Endothelial cell of umbilical vein (primary cell): ENCODE results near the gene PUM2. TPM values are rescaled to one million over a fixed set of nuclear protein-coding genes. Genes with fewer than 3 reads are reported as not detected.

Experiments used
- BruUV-seq: library from RNA; stranded (reverse); fragments of 400-500 nt; replicated peaks from 2 replicates; lab custom pipeline; 2021; lab: Mats Ljungman, UMichigan
- CTCF ChIA-PET: fragments of 300-600, 350-600 bp; sonication (Branson Sonifier 250); formaldehyde crosslinking; loops from one replicate; lab custom pipeline; 2021; ENCODE audit warnings: antibody characterized with exemption, inconsistent platforms; lab: Charles Lee
- POLR2A ChIA-PET: fragments of 300-600, 350-600 bp; sonication (Branson Sonifier 250); formaldehyde crosslinking; loops from one replicate; lab custom pipeline; 2021; ENCODE audit warnings: antibody characterized with exemption, inconsistent platforms; lab: Charles Lee
- DNase-seq: peaks from one replicate; pipeline ENCODE4 v3.0.0-alpha.2; 2011; ENCODE audit warnings: low read depth, low spot score
- FAIRE-seq: peaks from 2 replicates; lab custom pipeline; 2011; peaks lifted over from hg19 to GRCh38; lab: Jason Lieb, UNC
- H2AFZ ChIP-seq: 2 replicates; pipeline ENCODE4 v1.6.0; 2012; ENCODE audit warnings: low read depth, low read length, control low read depth, inconsistent platforms
- H3K27ac ChIP-seq: 2 replicates; pipeline ENCODE4 v1.5.1; 2011; ENCODE audit warnings: low read depth, mild to moderate bottlenecking, control low read depth, low read length, moderate library complexity; ENCODE audit not compliant: insufficient read depth
- H3K27me3 ChIP-seq, 2 experiments: 2 replicates each; pipeline versions ENCODE4 v1.6.0 to v1.6.1; 2011; ENCODE audit warnings: low read length in 2 of 2, mixed read lengths in 1 of 2; ENCODE audit not compliant: control insufficient read depth in 2 of 2, insufficient read depth in 2 of 2
- H3K36me3 ChIP-seq, 2 experiments: 2 replicates in 1 of 2; 3 replicates in 1 of 2; pipeline ENCODE4 v1.5.1; 2011; ENCODE audit warnings: low read length in 2 of 2, mild to moderate bottlenecking in 1 of 2, moderate library complexity in 1 of 2; ENCODE audit not compliant: control insufficient read depth in 2 of 2, insufficient read depth in 2 of 2; ENCODE audit errors: extremely low read depth in 1 of 2
- H3K4me1 ChIP-seq: 3 replicates; pipeline ENCODE4 v1.5.1; 2011; ENCODE audit warnings: mild to moderate bottlenecking, low read length; ENCODE audit not compliant: control insufficient read depth, insufficient read depth; ENCODE audit errors: extremely low read depth
- H3K4me2 ChIP-seq: 2 replicates; pipeline ENCODE4 v1.6.1; 2011; ENCODE audit warnings: low read length, control low read depth, mixed read lengths; ENCODE audit not compliant: insufficient read depth
- H3K4me3 ChIP-seq, 3 experiments: fragments of 200-600 bp in 1 of 3; sonication (generic), shearing (Covaris generic) in 1 of 3; replicated peaks in 1 of 3; 2 replicates each; pipeline ENCODE4 v1.5.1; 2011 to 2016; ENCODE audit warnings: control low read depth in 3 of 3, low read length in 3 of 3, mild to moderate bottlenecking in 2 of 3, inconsistent platforms in 1 of 3, low read depth in 1 of 3, moderate library complexity in 1 of 3; ENCODE audit not compliant: insufficient read depth in 1 of 3
- H3K79me2 ChIP-seq: 2 replicates; pipeline ENCODE4 v1.6.0; 2012; ENCODE audit warnings: low read length, inconsistent platforms; ENCODE audit not compliant: control insufficient read depth, insufficient read depth
- H3K9ac ChIP-seq: replicated peaks from 2 replicates; pipeline ENCODE3; 2011; ENCODE audit warnings: low read length, control low read depth; ENCODE audit not compliant: insufficient read depth; ENCODE audit errors: extremely low read depth
- H3K9me1 ChIP-seq: replicated peaks from 3 replicates; pipeline ENCODE4 v1.6.0; 2011; ENCODE audit warnings: mild to moderate bottlenecking, low read length; ENCODE audit not compliant: control insufficient read depth, insufficient read depth; ENCODE audit errors: extremely low read depth
- H3K9me3 ChIP-seq: replicated peaks from 2 replicates; pipeline ENCODE4 v1.5.1; 2012; ENCODE audit warnings: low read length, inconsistent platforms; ENCODE audit not compliant: control insufficient read depth, insufficient read depth
- H4K20me1 ChIP-seq: replicated peaks from 2 replicates; pipeline ENCODE3; 2011; ENCODE audit warnings: mild to moderate bottlenecking, low read length; ENCODE audit not compliant: control insufficient read depth, insufficient read depth; ENCODE audit errors: extremely low read depth
- EZH2 ChIP-seq: IDR thresholded peaks from 2 replicates; pipeline ENCODE4 v1.6.1; 2012; ENCODE audit warnings: borderline replicate concordance, low read depth, mild to moderate bottlenecking, moderate library complexity, low read length, inconsistent platforms; ENCODE audit not compliant: severe bottlenecking
- FOS ChIP-seq: IDR thresholded peaks from 2 replicates; pipeline ENCODE4 v1.6.1; 2011; ENCODE audit warnings: mild to moderate bottlenecking, low read length, moderate library complexity, borderline replicate concordance; ENCODE audit not compliant: insufficient read depth
- GATA2 ChIP-seq: IDR thresholded peaks from 2 replicates; pipeline ENCODE4 v1.7.0; 2011; ENCODE audit warnings: low read depth, mild to moderate bottlenecking, moderate library complexity, mixed read lengths, low read length; ENCODE audit not compliant: insufficient read length, insufficient read depth
- JUN ChIP-seq: IDR thresholded peaks from 2 replicates; pipeline ENCODE4 v1.6.1; 2011; ENCODE audit warnings: borderline replicate concordance, low read depth; ENCODE audit not compliant: insufficient read length, insufficient read depth
- MYC ChIP-seq: IDR thresholded peaks from one replicate; pipeline ENCODE4 v1.6.1; 2011; ENCODE audit warnings: mild to moderate bottlenecking, low read depth, low read length
- POLR2A ChIP-seq: IDR thresholded peaks from 2 replicates; pipeline ENCODE4 v1.6.1; 2012; ENCODE audit warnings: low read depth, mild to moderate bottlenecking, control low read depth, low read length
- POLR2AphosphoS5 ChIP-seq: IDR thresholded peaks from 2 replicates; pipeline ENCODE4 v1.6.1; 2012; ENCODE audit warnings: low read depth, mild to moderate bottlenecking, control low read depth, low read length, moderate library complexity; ENCODE audit not compliant: insufficient read depth
- dilution Hi-C: fragments of 300-500 bp; cut with MboI; formaldehyde crosslinking; loops from one replicate; pipeline ENCODE4 v1.15.0; 2019; ENCODE audit warnings: low sequenced_read_pairs; ENCODE audit not compliant: extremely low pct_ligation_motif_present
- intact Hi-C: fragments of 100-400 bp; cut with micrococcal nuclease; formaldehyde crosslinking; loops from one replicate; pipeline ENCODE4 v1.10.0; 2022
- polyA plus RNA-seq, 4 experiments: library from polyadenylated mRNA; depleted of rRNA in 3 of 4; stranded (reverse) in 3 of 4; unstranded in 1 of 4; fragments of >200 nt; gene quantifications; 2 replicates each; pipeline versions ENCODE4 v1.2.1 to v1.2.3, GENCODE V29; 2011 to 2012; ENCODE audit warnings: missing spikeins in 1 of 4
- total RNA-seq: library from RNA; stranded (reverse); gene quantifications from 2 replicates; pipeline ENCODE4 v1.2.3, GENCODE V29; 2021
- TF ChIP-seq, protein P1 (sequence below), 2 donors: IDR thresholded peaks; 1 replicate in 1 of 2; 2 replicates in 1 of 2; pipeline ENCODE4 v1.5.1; 2011; ENCODE audit warnings: low read length in 2 of 2, mild to moderate bottlenecking in 2 of 2, moderate library complexity in 2 of 2, control low read depth in 1 of 2, inconsistent platforms in 1 of 2, low read depth in 1 of 2; ENCODE audit not compliant: insufficient read depth in 1 of 2; ENCODE audit errors: extremely low read depth in 1 of 2
- TF ChIP-seq, protein P2 (sequence below): IDR thresholded peaks from 2 replicates; pipeline ENCODE4 v1.6.1; 2011; ENCODE audit not compliant: insufficient read depth, insufficient read length

PUM2 gene
- total and polyA plus RNA-seq, 2 donors (not counting 3 experiments of a cell fraction or from before 2014, with no cell fraction given), result 32.9 to 83.7 TPM

DNA sequence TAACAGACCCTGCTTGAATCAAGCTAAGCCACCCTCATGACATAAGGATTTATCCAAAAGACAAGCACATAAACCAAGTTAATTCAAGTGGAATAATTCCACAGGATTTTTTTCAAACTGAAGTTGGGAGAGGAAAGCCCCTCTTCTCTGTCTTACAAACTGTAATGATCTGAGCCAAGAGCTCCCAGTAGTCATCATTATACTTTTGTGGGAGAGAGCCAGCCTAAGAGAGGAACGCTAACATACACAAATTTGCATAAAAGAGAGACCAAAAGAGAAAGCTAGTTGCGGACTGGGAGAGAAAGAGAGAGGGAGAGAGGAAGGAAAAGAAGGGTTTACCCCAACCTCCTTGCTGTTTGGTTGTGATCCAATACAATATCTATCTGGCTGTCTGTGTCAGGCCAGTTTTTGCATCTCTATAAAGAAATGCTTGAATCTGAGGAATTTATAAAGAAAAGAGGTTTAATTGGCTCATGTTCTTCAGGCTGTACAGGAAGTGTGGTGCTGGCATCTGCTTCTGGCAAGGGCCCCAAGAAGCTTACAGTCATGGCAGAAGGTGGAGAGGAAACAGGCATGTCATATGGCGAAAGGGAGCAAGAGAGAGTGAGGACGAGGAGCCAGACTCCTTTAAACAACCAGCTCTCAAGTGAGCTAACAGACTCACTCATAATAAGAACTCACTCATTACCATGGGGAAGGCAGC, 20.8 kb upstream of the PUM2 start:
- H3K4me2 ChIP-seq, result no peak overlapping the region

More for the DNA sequence above, 20.8 kb upstream of the PUM2 start:
- Histone ChIP-seq H3K36me3 (no peaks in the 10 kb centered on the region), H3K79me2 (no peaks in the 10 kb centered on the region), H3K9ac (no peak overlapping the region), H3K4me1 (no peaks in the 10 kb centered on the region), H3K4me3 (no peak overlapping the region), H3K27ac (no peak overlapping the region), H3K9me1 (no peaks in the 10 kb centered on the region), H3K9me3 (no peaks in the 10 kb centered on the region), H3K27me3 (peaks cover 30 to 33% of the 10 kb centered on the region in 2 experiments), H4K20me1 (no peaks in the 10 kb centered on the region), H2AFZ (no peak overlapping the region)
- ChIA-PET CTCF (interaction anchor here (0.9 to 1.3 kb wide), 2 partner anchors 45 to 280 kb away, joined by 3 to 5 read pairs; partner anchors contain the start of gene HS1BP3), POLR2A (no interaction called here)
- TF ChIP-seq POLR2A (no peak), FOS (no peak), POLR2AphosphoS5 (no peak), MYC (no peak), EZH2 (no peak), JUN (no peak), GATA2 (no peak)
- TF ChIP-seq, protein P1, sequence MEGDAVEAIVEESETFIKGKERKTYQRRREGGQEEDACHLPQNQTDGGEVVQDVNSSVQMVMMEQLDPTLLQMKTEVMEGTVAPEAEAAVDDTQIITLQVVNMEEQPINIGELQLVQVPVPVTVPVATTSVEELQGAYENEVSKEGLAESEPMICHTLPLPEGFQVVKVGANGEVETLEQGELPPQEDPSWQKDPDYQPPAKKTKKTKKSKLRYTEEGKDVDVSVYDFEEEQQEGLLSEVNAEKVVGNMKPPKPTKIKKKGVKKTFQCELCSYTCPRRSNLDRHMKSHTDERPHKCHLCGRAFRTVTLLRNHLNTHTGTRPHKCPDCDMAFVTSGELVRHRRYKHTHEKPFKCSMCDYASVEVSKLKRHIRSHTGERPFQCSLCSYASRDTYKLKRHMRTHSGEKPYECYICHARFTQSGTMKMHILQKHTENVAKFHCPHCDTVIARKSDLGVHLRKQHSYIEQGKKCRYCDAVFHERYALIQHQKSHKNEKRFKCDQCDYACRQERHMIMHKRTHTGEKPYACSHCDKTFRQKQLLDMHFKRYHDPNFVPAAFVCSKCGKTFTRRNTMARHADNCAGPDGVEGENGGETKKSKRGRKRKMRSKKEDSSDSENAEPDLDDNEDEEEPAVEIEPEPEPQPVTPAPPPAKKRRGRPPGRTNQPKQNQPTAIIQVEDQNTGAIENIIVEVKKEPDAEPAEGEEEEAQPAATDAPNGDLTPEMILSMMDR (IDR thresholded peaks at IDR 0.05; ENCODE audit: extremely low read depth in 1 of 2, insufficient read depth in 1 of 2, low read depth in 1 of 2, low read length in 2 of 2), result no peak
- TF ChIP-seq, protein P2, sequence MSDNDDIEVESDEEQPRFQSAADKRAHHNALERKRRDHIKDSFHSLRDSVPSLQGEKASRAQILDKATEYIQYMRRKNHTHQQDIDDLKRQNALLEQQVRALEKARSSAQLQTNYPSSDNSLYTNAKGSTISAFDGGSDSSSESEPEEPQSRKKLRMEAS, result no peak
- DNase-seq, result no peak
- no TSS peak for BruUV-seq
- intact Hi-C loops (no loop called here), dilution Hi-C loops (no loop called here)
- FAIRE-seq, result no peak
